HCT116 (cell line): ENCODE data around the gene PCDH15. TPM values are rescaled to one million over a fixed set of nuclear protein-coding genes. Genes with fewer than 3 reads are reported as not detected.

Experiments used
- ATAC-seq: fragments of 200-7000 bp; cut with Tn5 transposase; 2 replicates; pipeline ENCODE4 v1.9.1; 2020; ENCODE audit warnings: mild to moderate bottlenecking, moderate library complexity
- BruUV-seq: library from RNA; stranded (reverse); fragments of 400-500 nt; replicated peaks from 2 replicates; lab custom pipeline; 2021; lab: Mats Ljungman, UMichigan
- CTCF ChIA-PET: fragments of 300-600 bp; sonication (Branson Sonifier 250); formaldehyde crosslinking; loops from one replicate; lab custom pipeline; 2021; ENCODE audit warnings: antibody characterized with exemption; lab: Charles Lee
- POLR2A ChIA-PET: fragments of 300-600, 350-600 bp; sonication (Branson Sonifier 250); formaldehyde crosslinking; loops from one replicate; lab custom pipeline; 2021; ENCODE audit warnings: antibody characterized with exemption; lab: Charles Lee
- RAD21 ChIA-PET, 2 experiments: fragments of 300-600 bp; sonication (Branson Sonifier 250); formaldehyde crosslinking; loops; one replicate each; lab custom pipeline; 2023; ENCODE audit warnings: low total read pairs in 2 of 2; ENCODE audit not compliant: uncharacterized antibody in 2 of 2, unreplicated experiment in 2 of 2, low non-redundant PET in 1 of 2; lab: Charles Lee
- DNase-seq: peaks from one replicate; pipeline ENCODE4 v3.0.0-alpha.2; 2010; ENCODE audit warnings: low read depth, low spot score
- H2AFZ ChIP-seq: fragments of 200-600 bp; shearing (Covaris generic), sonication (generic); 2 replicates; pipeline ENCODE4 v1.6.1; 2017; ENCODE audit warnings: low read depth, mixed run types, mixed read lengths, antibody characterized with exemption, low read length; ENCODE audit not compliant: poor library complexity, severe bottlenecking
- H3K27ac ChIP-seq: 2 replicates; pipeline ENCODE4 v1.5.1; 2012; ENCODE audit warnings: low read depth, low read length
- H3K27me3 ChIP-seq: fragments of 200-600 bp; sonication (generic); 2 replicates; pipeline ENCODE4 v1.6.1; 2016; ENCODE audit warnings: mixed run types, low read length, mixed read lengths; ENCODE audit not compliant: insufficient read depth
- H3K36me3 ChIP-seq, 2 experiments: fragments of 200-500 bp in 1 of 2; fragments of 200-600 bp in 1 of 2; sonication (Bioruptor generic) in 1 of 2; sonication (generic) in 1 of 2; 2 replicates each; pipeline versions ENCODE4 v1.5.1 to v1.6.1; 2014 to 2016; ENCODE audit warnings: low read length in 2 of 2, inconsistent platforms in 1 of 2, mixed read lengths in 1 of 2, mixed run types in 1 of 2; ENCODE audit not compliant: insufficient read depth in 2 of 2, control insufficient read depth in 1 of 2
- H3K4me1 ChIP-seq, 2 experiments: fragments of 200-600 bp in 1 of 2; sonication (generic) in 1 of 2; 2 replicates each; pipeline versions ENCODE4 v1.5.1 to v1.6.1; 2012 to 2017; ENCODE audit warnings: low read length in 2 of 2, inconsistent platforms in 1 of 2, mild to moderate bottlenecking in 1 of 2, mixed read lengths in 1 of 2, mixed run types in 1 of 2, moderate library complexity in 1 of 2; ENCODE audit not compliant: insufficient read depth in 2 of 2, control insufficient read depth in 1 of 2
- H3K4me2 ChIP-seq: fragments of 200-600 bp; sonication (generic); 2 replicates; pipeline ENCODE4 v1.6.1; 2017; ENCODE audit warnings: mixed run types, low read length, mixed read lengths
- H3K4me3 ChIP-seq, 2 experiments: fragments of 200-600 bp in 1 of 2; sonication (generic) in 1 of 2; replicated peaks in 1 of 2; 2 replicates each; pipeline ENCODE4 v1.5.1; 2011 to 2016; ENCODE audit warnings: low read length in 2 of 2, control low read depth in 1 of 2, low read depth in 1 of 2, mild to moderate bottlenecking in 1 of 2, mixed read lengths in 1 of 2, mixed run types in 1 of 2
- H3K79me2 ChIP-seq: fragments of 200-600 bp; sonication (generic); 2 replicates; pipeline ENCODE4 v1.6.1; 2017; ENCODE audit warnings: mild to moderate bottlenecking, mixed run types, low read length, moderate library complexity, mixed read lengths; ENCODE audit not compliant: insufficient read depth
- H3K9ac ChIP-seq: fragments of 200-600 bp; sonication (generic); 2 replicates; pipeline ENCODE4 v1.6.1; 2016; ENCODE audit warnings: low read length, mixed read lengths
- H3K9me2 ChIP-seq: fragments of 200-600 bp; sonication (generic), shearing (Covaris generic); 2 replicates; pipeline ENCODE4 v1.6.1; 2017; ENCODE audit warnings: mixed run types, mild to moderate bottlenecking, moderate library complexity; ENCODE audit not compliant: insufficient read depth
- H3K9me3 ChIP-seq, 2 experiments: fragments of 200-500 bp in 1 of 2; fragments of 200-600 bp in 1 of 2; sonication (Bioruptor generic) in 1 of 2; sonication (generic) in 1 of 2; 2 replicates each; pipeline ENCODE4 v1.6.1; 2014 to 2017; ENCODE audit warnings: low read length in 2 of 2, mixed read lengths in 2 of 2, inconsistent platforms in 1 of 2, low read depth in 1 of 2, mild to moderate bottlenecking in 1 of 2, mixed run types in 1 of 2, moderate library complexity in 1 of 2; ENCODE audit not compliant: control insufficient read depth in 1 of 2, insufficient read depth in 1 of 2
- H4K20me1 ChIP-seq: fragments of 200-600 bp; sonication (generic), shearing (Covaris generic); 2 replicates; pipeline ENCODE4 v1.6.1; 2017; ENCODE audit warnings: mixed run types, mild to moderate bottlenecking, moderate library complexity; ENCODE audit not compliant: insufficient read depth
- ELF1 ChIP-seq: IDR thresholded peaks from 2 replicates; pipeline ENCODE4 v1.6.1; 2012; ENCODE audit warnings: low read depth, borderline replicate concordance
- MAX ChIP-seq: IDR thresholded peaks from 2 replicates; pipeline ENCODE4 v1.6.1; 2012
- POLR2A ChIP-seq: IDR thresholded peaks from 2 replicates; pipeline ENCODE4 v1.7.0; 2011; ENCODE audit warnings: borderline replicate concordance; ENCODE audit not compliant: insufficient read depth, insufficient read length; ENCODE audit errors: extremely low read depth
- SIN3A ChIP-seq: IDR thresholded peaks from 2 replicates; pipeline ENCODE4 v1.6.1; 2012; ENCODE audit warnings: low read depth
- intact Hi-C: fragments of 100-400 bp; cut with micrococcal nuclease; formaldehyde crosslinking; loops from 2 replicates; pipeline ENCODE4 v1.10.0; 2022
- total RNA-seq: library from RNA; stranded (reverse); gene quantifications from one replicate; pipeline ENCODE4 v1.2.1, GENCODE V29; 2021; ENCODE audit not compliant: unreplicated experiment
- TF ChIP-seq, protein P1 (sequence below), 3 experiments: fragments of 200-600 bp in 1 of 3; sonication (generic) in 1 of 3; IDR thresholded peaks in 2 of 3; conservative IDR thresholded peaks in 1 of 3; 2 replicates each; pipeline ENCODE4 v1.5.1; 2012 to 2017; ENCODE audit warnings: low read depth in 2 of 3, low read length in 2 of 3, antibody characterized with exemption in 1 of 3, borderline replicate concordance in 1 of 3, control low read depth in 1 of 3, mild to moderate bottlenecking in 1 of 3, mixed read lengths in 1 of 3, mixed run types in 1 of 3, moderate library complexity in 1 of 3; ENCODE audit not compliant: insufficient read depth in 1 of 3

Gene PCDH15
- total RNA-seq, 1 experiment from 2014 or later, result not detected

DNA sequence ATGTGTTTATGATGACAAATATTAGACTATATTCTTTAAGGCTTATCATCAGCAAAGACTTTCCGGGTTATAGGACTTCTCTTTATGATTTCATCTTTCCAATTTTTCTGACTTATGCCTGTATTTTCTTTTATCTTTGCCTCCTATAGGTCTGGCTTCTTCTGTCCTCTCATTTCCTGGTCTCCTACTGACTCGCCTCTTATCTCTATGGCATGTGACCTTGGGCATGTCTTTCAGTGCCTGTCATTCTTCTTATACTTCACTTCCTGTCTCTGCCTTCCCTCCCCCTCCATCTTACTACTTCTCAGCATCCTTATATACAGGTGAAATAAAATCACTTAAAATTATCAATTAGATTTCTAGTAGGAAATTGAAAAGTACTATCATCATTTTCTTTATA lies 42.2 kb downstream of the PCDH15 start:
- no peaks in the 10 kb centered on the region for H3K79me2 ChIP-seq
- no peak overlapping the region for H3K4me3 ChIP-seq
- ATAC-seq, result no peak
- no peak overlapping the region for H3K9ac ChIP-seq
- ChIA-PET POLR2A (no interaction called here), RAD21 (no interaction called here), CTCF (no interaction called here)
- H3K4me2 ChIP-seq, result no peak overlapping the region
- TF ChIP-seq ELF1, result no peak
- DNase-seq, result no peak
- BruUV-seq, result no TSS peak
- no peaks in the 10 kb centered on the region for H3K9me2 ChIP-seq
- peaks cover 9 to 16% of the 10 kb centered on the region in 2 experiments; a peak in 2 of 4 replicates for H3K9me3 ChIP-seq
- H3K4me1 ChIP-seq, result no peaks in the 10 kb centered on the region
- H2AFZ ChIP-seq, result no peak overlapping the region
- H3K27ac ChIP-seq, result no peak overlapping the region
- no peaks in the 10 kb centered on the region for H3K27me3 ChIP-seq
- H3K36me3 ChIP-seq, result no peaks in the 10 kb centered on the region
- intact Hi-C loops, result no loop called here
- no peaks in the 10 kb centered on the region for H4K20me1 ChIP-seq

DNA sequence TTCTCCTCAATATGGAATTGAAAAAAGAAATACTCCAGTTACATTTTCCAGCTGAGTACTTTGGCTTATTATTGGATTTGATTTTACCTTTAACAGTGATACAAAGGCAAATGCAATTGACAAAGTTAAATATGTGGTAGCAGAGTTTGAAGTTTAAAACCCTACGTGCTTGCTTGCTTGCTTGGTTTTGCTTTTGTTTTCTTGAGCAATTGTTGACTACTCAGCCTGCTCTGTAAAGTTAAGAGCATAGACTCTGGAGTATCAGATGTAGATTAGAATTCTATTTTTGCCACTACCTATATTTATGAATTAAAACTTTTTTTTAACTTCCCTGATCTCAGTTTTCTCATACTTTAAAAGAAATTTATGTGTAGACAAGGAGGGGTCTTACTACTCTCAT lies 51.4 kb downstream of the PCDH15 start:
- no peak overlapping the region for H3K4me2 ChIP-seq
- peaks cover 7 to 10% of the 10 kb centered on the region in 2 experiments; a peak in 3 of 4 replicates for H3K9me3 ChIP-seq
- no peak overlapping the region for H3K9ac ChIP-seq
- H2AFZ ChIP-seq, result no peak overlapping the region
- ATAC-seq (no peak), DNase-seq (no peak)
- H3K4me3 ChIP-seq, result no peak overlapping the region
- H3K27me3 ChIP-seq, result no peaks in the 10 kb centered on the region
- H3K9me2 ChIP-seq, result no peaks in the 10 kb centered on the region
- H4K20me1 ChIP-seq, result no peaks in the 10 kb centered on the region
- no peaks in the 10 kb centered on the region for H3K36me3 ChIP-seq
- CTCF ChIA-PET, result no interaction called here
- intact Hi-C loops, result no loop called here
- H3K27ac ChIP-seq, result no peak overlapping the region
- BruUV-seq, result no TSS peak
- no peaks in the 10 kb centered on the region for H3K4me1 ChIP-seq
- no peaks in the 10 kb centered on the region for H3K79me2 ChIP-seq
- POLR2A ChIA-PET, result no interaction called here
- TF ChIP-seq POLR2A, result no peak
- TF ChIP-seq ELF1, result no peak
- TF ChIP-seq MAX, result no peak
- TF ChIP-seq, protein P1, sequence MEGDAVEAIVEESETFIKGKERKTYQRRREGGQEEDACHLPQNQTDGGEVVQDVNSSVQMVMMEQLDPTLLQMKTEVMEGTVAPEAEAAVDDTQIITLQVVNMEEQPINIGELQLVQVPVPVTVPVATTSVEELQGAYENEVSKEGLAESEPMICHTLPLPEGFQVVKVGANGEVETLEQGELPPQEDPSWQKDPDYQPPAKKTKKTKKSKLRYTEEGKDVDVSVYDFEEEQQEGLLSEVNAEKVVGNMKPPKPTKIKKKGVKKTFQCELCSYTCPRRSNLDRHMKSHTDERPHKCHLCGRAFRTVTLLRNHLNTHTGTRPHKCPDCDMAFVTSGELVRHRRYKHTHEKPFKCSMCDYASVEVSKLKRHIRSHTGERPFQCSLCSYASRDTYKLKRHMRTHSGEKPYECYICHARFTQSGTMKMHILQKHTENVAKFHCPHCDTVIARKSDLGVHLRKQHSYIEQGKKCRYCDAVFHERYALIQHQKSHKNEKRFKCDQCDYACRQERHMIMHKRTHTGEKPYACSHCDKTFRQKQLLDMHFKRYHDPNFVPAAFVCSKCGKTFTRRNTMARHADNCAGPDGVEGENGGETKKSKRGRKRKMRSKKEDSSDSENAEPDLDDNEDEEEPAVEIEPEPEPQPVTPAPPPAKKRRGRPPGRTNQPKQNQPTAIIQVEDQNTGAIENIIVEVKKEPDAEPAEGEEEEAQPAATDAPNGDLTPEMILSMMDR (IDR thresholded peaks at IDR 0.05 in 2 of 3, conservative IDR thresholded peaks at IDR 0.05 in 1 of 3; ENCODE audit: borderline replicate concordance in 1 of 3, insufficient read depth in 1 of 3, low read depth in 2 of 3, low read length in 2 of 3), result no peak
- TF ChIP-seq SIN3A, result no peak
- RAD21 ChIA-PET, result no interaction called here
